ENCODE results near the gene SSNA1. TPM values are rescaled to one million over a fixed set of nuclear protein-coding genes. Genes with fewer than 3 reads are reported as not detected.

Gene SSNA1
- total and polyA plus RNA-seq, 9 of the 15 experiments (the other 6 are each of a cell fraction or from before 2014, with no cell fraction given) = 1.9 to 130 (median 57.1) TPM

GRCh38 chr9:137235424-137236237 lies 47.2 kb downstream of the SSNA1 start:
- no peak for ATAC-seq
- Histone ChIP-seq H3K4me1 (replicated peaks in 1 of 2; ENCODE audit: control insufficient read depth in 2 of 2, insufficient read depth in 2 of 2, low read length in 2 of 2) (peaks cover 16 to 99% of the 10 kb centered on the region in 2 experiments), H3K27ac (ENCODE audit: extremely low read depth, low read depth, low read length) (peak overlapping the region; percentile 42; the same call in 2 of the 3 replicates), H3K4me3 (no peak overlapping the region), H4K20me1 (replicated peaks; ENCODE audit: control insufficient read depth, insufficient read depth, low read length) (no peaks in the 10 kb centered on the region), H3K79me2 (ENCODE audit: control insufficient read depth, insufficient read depth, low read length) (peaks cover 27% of the 10 kb centered on the region), H3K27me3 (ENCODE audit: control insufficient read depth in 2 of 2, insufficient read depth in 2 of 2, low read length in 2 of 2) (no peaks in the 10 kb centered on the region), H3K36me3 (ENCODE audit: control insufficient read depth, insufficient read depth, low read length) (peaks cover 4% of the 10 kb centered on the region; the same call in 1 of the 3 replicates), H3K9ac (ENCODE audit: insufficient read depth in 1 of 2, low read depth in 2 of 2, low read length in 2 of 2) (peak overlapping the region; percentile 9 to 85; a peak in 2 of 4 replicates), H3K4me2 (ENCODE audit: insufficient read depth, low read length) (peak overlapping the region; percentile 40), H2AFZ (ENCODE audit: low read depth, low read length) (no peak overlapping the region), H3K9me3 (replicated peaks; ENCODE audit: control insufficient read depth, insufficient read depth, low read depth, low read length) (no peaks in the 10 kb centered on the region), H3K9me1 (ENCODE audit: control insufficient read depth, insufficient read depth, low read length) (peaks cover 4% of the 10 kb centered on the region)
- intact Hi-C loops (cut with micrococcal nuclease) (no loop called here), in situ Hi-C loops (cut with MboI) (loop anchor here (25.0 kb wide), 1 partner anchor 448 kb away; the partner anchor contains the start of genes CCDC183 and TMEM141)
- WGBS (ENCODE audit: insufficient coverage, low coverage, missing lambda C conversion rate) = 65% methylated on average over 33 of the region's 35 CpGs
- no peak for FAIRE-seq
- POLR2A ChIA-PET = interaction anchor here (1.3 kb wide), 1 partner anchor 47 kb away, joined by 5 read pairs; no protein-coding TSS in a partner anchor
- DNase-seq (ENCODE audit: extremely low read depth in 1 of 4, low spot score in 3 of 4) = peak in 1 of 4 experiments; percentile 29
- TF ChIP-seq ZFP36 (IDR thresholded peaks at IDR 0.05; ENCODE audit: low read depth, low read length, partially characterized antibody) (peak; percentile 66), ZBTB33 (CRISPR knock-in tag; IDR thresholded peaks at IDR 0.05) (peak; percentile 79), POLR2G (IDR thresholded peaks at IDR 0.05; ENCODE audit: low read depth, low read length) (peak; percentile 34), ZBTB7A (IDR thresholded peaks at IDR 0.05; ENCODE audit: borderline replicate concordance, control insufficient read depth, low read depth, low read length) (peak; percentile 35; the same call in 1 of the 2 replicates), NR2C1 (IDR thresholded peaks at IDR 0.05) (no peak), NR2C1 (tag; IDR thresholded peaks at IDR 0.05) (no peak), EP300 (IDR thresholded peaks at IDR 0.05; ENCODE audit: low read length) (no peak), ELF2 (CRISPR knock-in tag; IDR thresholded peaks at IDR 0.05) (no peak)
- TF ChIP-seq, protein P1, sequence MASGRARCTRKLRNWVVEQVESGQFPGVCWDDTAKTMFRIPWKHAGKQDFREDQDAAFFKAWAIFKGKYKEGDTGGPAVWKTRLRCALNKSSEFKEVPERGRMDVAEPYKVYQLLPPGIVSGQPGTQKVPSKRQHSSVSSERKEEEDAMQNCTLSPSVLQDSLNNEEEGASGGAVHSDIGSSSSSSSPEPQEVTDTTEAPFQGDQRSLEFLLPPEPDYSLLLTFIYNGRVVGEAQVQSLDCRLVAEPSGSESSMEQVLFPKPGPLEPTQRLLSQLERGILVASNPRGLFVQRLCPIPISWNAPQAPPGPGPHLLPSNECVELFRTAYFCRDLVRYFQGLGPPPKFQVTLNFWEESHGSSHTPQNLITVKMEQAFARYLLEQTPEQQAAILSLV (tag; IDR thresholded peaks at IDR 0.05) = no peak
- TF ChIP-seq, protein P2, sequence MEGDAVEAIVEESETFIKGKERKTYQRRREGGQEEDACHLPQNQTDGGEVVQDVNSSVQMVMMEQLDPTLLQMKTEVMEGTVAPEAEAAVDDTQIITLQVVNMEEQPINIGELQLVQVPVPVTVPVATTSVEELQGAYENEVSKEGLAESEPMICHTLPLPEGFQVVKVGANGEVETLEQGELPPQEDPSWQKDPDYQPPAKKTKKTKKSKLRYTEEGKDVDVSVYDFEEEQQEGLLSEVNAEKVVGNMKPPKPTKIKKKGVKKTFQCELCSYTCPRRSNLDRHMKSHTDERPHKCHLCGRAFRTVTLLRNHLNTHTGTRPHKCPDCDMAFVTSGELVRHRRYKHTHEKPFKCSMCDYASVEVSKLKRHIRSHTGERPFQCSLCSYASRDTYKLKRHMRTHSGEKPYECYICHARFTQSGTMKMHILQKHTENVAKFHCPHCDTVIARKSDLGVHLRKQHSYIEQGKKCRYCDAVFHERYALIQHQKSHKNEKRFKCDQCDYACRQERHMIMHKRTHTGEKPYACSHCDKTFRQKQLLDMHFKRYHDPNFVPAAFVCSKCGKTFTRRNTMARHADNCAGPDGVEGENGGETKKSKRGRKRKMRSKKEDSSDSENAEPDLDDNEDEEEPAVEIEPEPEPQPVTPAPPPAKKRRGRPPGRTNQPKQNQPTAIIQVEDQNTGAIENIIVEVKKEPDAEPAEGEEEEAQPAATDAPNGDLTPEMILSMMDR (IDR thresholded peaks at IDR 0.05 in 2 of 3, conservative IDR thresholded peaks at IDR 0.05 in 1 of 3; ENCODE audit: insufficient read depth in 2 of 3, low read depth in 1 of 3, low read length in 3 of 3) = peak; percentile 18 to 36 (median 27); a peak in 3 of 6 replicates
- CTCF ChIA-PET (ENCODE audit: low intra/inter-chr PET ratio) = interaction anchor here (0.6 to 1.6 kb wide), 5 partner anchors 20 to 207 kb away, joined by 3 to 11 read pairs (median 4); partner anchors contain the start of genes ANAPC2, NELFB and SSNA1
- BruUV-seq (replicated peaks) = no TSS peak
